Neural progenitor cell (in vitro differentiated cells): ENCODE results near the gene KLF6. TPM values are rescaled to one million over a fixed set of nuclear protein-coding genes. Genes with fewer than 3 reads are reported as not detected.

Source experiments
- DNase-seq: peaks from one replicate; pipeline ENCODE4 v3.0.0-alpha.2; 2016; ENCODE audit warnings: low spot score
- H2AFZ ChIP-seq: fragments of 200-600 bp; sonication (generic); replicated peaks from 2 replicates; pipeline ENCODE4 v1.6.1; 2016; ENCODE audit warnings: antibody characterized with exemption
- H3F3A ChIP-seq: fragments of 200-600 bp; sonication (generic); 2 replicates; pipeline ENCODE4 v1.6.1; 2016; ENCODE audit warnings: antibody characterized with exemption, low read depth
- H3K27ac ChIP-seq: fragments of 200-600 bp; sonication (generic); 2 replicates; pipeline ENCODE4 v1.5.1; 2016; ENCODE audit warnings: mild to moderate bottlenecking
- H3K27me3 ChIP-seq: fragments of 200-600 bp; sonication (generic); 2 replicates; pipeline ENCODE4 v1.6.1; 2016; ENCODE audit warnings: mild to moderate bottlenecking, moderate library complexity
- H3K36me3 ChIP-seq: fragments of 200-600 bp; sonication (generic); 2 replicates; pipeline ENCODE4 v1.5.1; 2016
- H3K4me1 ChIP-seq: fragments of 200-600 bp; sonication (generic); 2 replicates; pipeline ENCODE4 v1.6.1; 2016; ENCODE audit warnings: mixed run types
- H3K4me2 ChIP-seq: fragments of 200-600 bp; sonication (generic); 2 replicates; pipeline ENCODE4 v1.6.1; 2016
- H3K4me3 ChIP-seq: fragments of 200-600 bp; sonication (generic); 2 replicates; pipeline ENCODE4 v1.5.1; 2016
- H3K79me2 ChIP-seq: fragments of 200-600 bp; sonication (generic); 2 replicates; pipeline ENCODE4 v1.6.1; 2016; ENCODE audit warnings: low read depth
- H3K9ac ChIP-seq: fragments of 200-600 bp; sonication (generic); 2 replicates; pipeline ENCODE4 v1.6.1; 2016
- H3K9me3 ChIP-seq: fragments of 200-600 bp; sonication (generic); 2 replicates; pipeline ENCODE4 v1.5.1; 2016; ENCODE audit warnings: low read depth
- H4K20me1 ChIP-seq: fragments of 200-600 bp; sonication (generic); 2 replicates; pipeline ENCODE4 v1.6.1; 2016; ENCODE audit warnings: low read depth
- H3K27ac Mint-ChIP-seq: 3 replicates; pipeline ENCODE4 v1.8.0; 2021; ENCODE audit warnings: mixed read lengths
- H3K27me3 Mint-ChIP-seq: 2 replicates; pipeline ENCODE4 v1.8.0; 2022; ENCODE audit warnings: low read depth, mild to moderate bottlenecking, inconsistent platforms, moderate library complexity, mixed read lengths; ENCODE audit not compliant: insufficient read depth
- H3K36me3 Mint-ChIP-seq: 3 replicates; pipeline ENCODE4 v1.8.0; 2021; ENCODE audit warnings: mixed read lengths
- H3K4me1 Mint-ChIP-seq: 3 replicates; pipeline ENCODE4 v1.8.0; 2021; ENCODE audit warnings: mixed read lengths
- H3K4me3 Mint-ChIP-seq: 3 replicates; pipeline ENCODE4 v1.8.0; 2021; ENCODE audit warnings: mild to moderate bottlenecking, moderate library complexity, mixed read lengths
- H3K9me3 Mint-ChIP-seq: 3 replicates; pipeline ENCODE4 v1.8.0; 2020; ENCODE audit warnings: mixed read lengths
- CTCF ChIP-seq: fragments of 200-600 bp; sonication (generic); IDR thresholded peaks from 2 replicates; pipeline ENCODE4 v1.5.1; 2017; ENCODE audit warnings: antibody characterized with exemption, mild to moderate bottlenecking
- EZH2 ChIP-seq: fragments of 200-600 bp; sonication (generic); IDR thresholded peaks from 2 replicates; pipeline ENCODE4 v1.6.1; 2017; ENCODE audit warnings: antibody characterized with exemption, mild to moderate bottlenecking, moderate library complexity
- EZH2phosphoT487 ChIP-seq: fragments of 200-600 bp; sonication (generic); IDR thresholded peaks from 2 replicates; pipeline ENCODE4 v1.6.1; 2017; ENCODE audit warnings: antibody characterized with exemption
- total RNA-seq: library from RNA; depleted of rRNA; stranded (reverse); fragments of >200 nt; gene quantifications from 2 replicates; pipeline ENCODE4 v1.2.3, GENCODE V29; 2015; ENCODE audit warnings: low replicate concordance

KLF6 gene
- total RNA-seq, 1 donor from 2014 or later, result 11.9 TPM

GRCh38 chr10:3746634-3747033 lies 38.4 kb downstream of the KLF6 start:
- Histone ChIP-seq H3K79me2 (no peaks in the 10 kb centered on the region), H3K27me3 (no peaks in the 10 kb centered on the region), H3K9me3 (no peaks in the 10 kb centered on the region), H3F3A (no peaks in the 10 kb centered on the region), H3K4me2 (no peak overlapping the region), H3K4me3 (no peak overlapping the region), H3K36me3 (no peaks in the 10 kb centered on the region), H2AFZ (no peak overlapping the region), H3K4me1 (peaks cover 7% of the 10 kb centered on the region), H3K27ac (no peak overlapping the region), H3K9ac (no peak overlapping the region), H4K20me1 (no peaks in the 10 kb centered on the region)
- Mint-ChIP-seq H3K9me3 (no peaks in the 10 kb centered on the region), H3K27me3 (peaks cover 4% of the 10 kb centered on the region), H3K4me1 (peaks cover 45% of the 10 kb centered on the region), H3K27ac (peak overlapping the region; percentile 94), H3K36me3 (no peaks in the 10 kb centered on the region), H3K4me3 (no peak overlapping the region)
- DNase-seq, result no peak
- TF ChIP-seq CTCF (no peak), EZH2 (no peak), EZH2phosphoT487 (no peak)

DNA sequence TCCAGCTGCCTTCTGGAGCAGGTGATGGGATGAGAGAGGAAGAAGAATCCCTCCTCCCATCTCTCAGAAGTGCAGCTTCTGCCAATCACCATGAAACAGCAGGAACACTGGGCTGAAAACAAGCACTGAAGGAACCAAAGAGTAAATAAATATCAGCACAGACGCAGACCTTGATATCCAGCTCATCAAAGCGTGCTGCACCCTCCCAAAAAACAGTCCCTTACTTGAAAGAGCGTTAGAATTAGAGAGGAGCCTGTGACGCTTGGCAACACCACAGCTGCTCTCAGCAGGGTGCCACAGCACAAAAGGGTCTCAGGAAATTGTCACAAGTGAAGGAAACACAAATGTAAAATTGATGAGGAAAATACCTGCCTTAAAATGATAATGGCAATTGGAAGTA lies 39.5 kb downstream of the KLF6 start:
- Histone ChIP-seq H3K4me1 (peaks cover 7% of the 10 kb centered on the region), H3K27ac (no peak overlapping the region), H3K9me3 (no peaks in the 10 kb centered on the region), H4K20me1 (no peaks in the 10 kb centered on the region), H3K79me2 (no peaks in the 10 kb centered on the region), H3K27me3 (no peaks in the 10 kb centered on the region), H3K36me3 (no peaks in the 10 kb centered on the region), H3K9ac (no peak overlapping the region), H3F3A (no peaks in the 10 kb centered on the region), H2AFZ (peak overlapping the region; percentile 46), H3K4me3 (no peak overlapping the region), H3K4me2 (no peak overlapping the region)
- peaks cover 38% of the 10 kb centered on the region for H3K4me1 Mint-ChIP-seq
- H3K4me3 Mint-ChIP-seq, result no peak overlapping the region
- no peak for TF ChIP-seq EZH2
- TF ChIP-seq CTCF, result no peak
- no peak for TF ChIP-seq EZH2phosphoT487
- H3K27ac Mint-ChIP-seq, result no peak overlapping the region
- H3K27me3 Mint-ChIP-seq, result peaks cover 4% of the 10 kb centered on the region
- no peaks in the 10 kb centered on the region for H3K9me3 Mint-ChIP-seq
- no peaks in the 10 kb centered on the region for H3K36me3 Mint-ChIP-seq
- DNase-seq, result peak; percentile 34

GRCh38 chr10:3741688-3742461 lies 43.1 kb downstream of the KLF6 start:
- Histone ChIP-seq H3K9me3 (no peaks in the 10 kb centered on the region), H3K79me2 (no peaks in the 10 kb centered on the region), H3K4me1 (peaks cover 7% of the 10 kb centered on the region), H3K27me3 (no peaks in the 10 kb centered on the region), H3K4me3 (no peak overlapping the region), H4K20me1 (no peaks in the 10 kb centered on the region), H3K4me2 (no peak overlapping the region), H2AFZ (no peak overlapping the region), H3K9ac (no peak overlapping the region), H3K27ac (no peak overlapping the region), H3F3A (no peaks in the 10 kb centered on the region), H3K36me3 (no peaks in the 10 kb centered on the region)
- no peaks in the 10 kb centered on the region for H3K9me3 Mint-ChIP-seq
- H3K4me3 Mint-ChIP-seq, result no peak overlapping the region
- no peaks in the 10 kb centered on the region for H3K36me3 Mint-ChIP-seq
- TF ChIP-seq EZH2, result no peak
- TF ChIP-seq EZH2phosphoT487, result no peak
- no peak for TF ChIP-seq CTCF
- DNase-seq, result no peak
- peaks cover 2% of the 10 kb centered on the region for H3K27me3 Mint-ChIP-seq
- peaks cover 14% of the 10 kb centered on the region for H3K4me1 Mint-ChIP-seq
- no peak overlapping the region for H3K27ac Mint-ChIP-seq
